HG03558 (cell line): ENCODE data around the gene RALGPS1.

Experiments
- ATAC-seq: cut with Tn5 transposase; IDR thresholded peaks from one replicate; pipeline ENCODE4 v1.9.1; 2021; ENCODE audit warnings: moderate number of reproducible peaks; ENCODE audit not compliant: unreplicated experiment; ENCODE audit errors: extremely low read depth

RALGPS1 gene

DNA sequence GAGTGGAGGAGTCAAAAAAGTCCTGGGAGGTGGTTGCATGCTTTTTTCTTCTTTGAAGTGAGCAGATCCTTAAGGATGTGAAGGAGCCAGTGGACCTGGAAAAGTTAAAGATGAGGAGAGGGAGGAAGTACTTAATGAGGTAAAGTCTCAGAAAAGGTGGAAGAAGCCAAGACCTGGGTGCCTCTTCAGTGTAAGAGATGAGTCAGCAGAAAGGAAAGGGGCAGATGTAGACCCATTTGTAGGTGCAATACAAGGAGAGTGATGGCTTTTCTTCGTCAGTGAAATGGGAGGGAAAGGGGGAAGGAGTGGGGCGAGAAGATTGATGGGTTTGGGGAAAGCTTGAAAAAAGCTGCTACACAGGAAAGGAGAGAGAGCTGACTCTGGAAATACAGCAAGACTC, 124.9 kb downstream of the RALGPS1 start:
- no peak for ATAC-seq

DNA sequence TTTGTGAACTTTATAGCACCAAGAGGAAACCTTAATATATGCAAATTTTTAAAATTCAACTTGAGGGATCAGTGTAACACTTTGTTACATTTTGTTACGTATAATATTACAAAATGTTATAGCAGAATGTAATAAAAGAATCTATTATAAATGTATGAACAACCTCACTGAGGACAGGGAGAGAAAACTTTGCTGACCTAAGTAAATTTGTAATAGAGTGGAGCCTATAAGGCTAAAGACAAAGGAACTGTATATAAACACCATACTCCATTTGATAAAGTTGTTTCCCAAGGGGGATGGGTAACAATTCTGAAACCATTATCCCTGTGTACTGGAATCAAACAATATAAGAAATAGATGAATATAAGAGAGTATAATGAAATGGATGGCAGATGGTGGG, 130.6 kb downstream of the RALGPS1 start:
- no peak for ATAC-seq

DNA sequence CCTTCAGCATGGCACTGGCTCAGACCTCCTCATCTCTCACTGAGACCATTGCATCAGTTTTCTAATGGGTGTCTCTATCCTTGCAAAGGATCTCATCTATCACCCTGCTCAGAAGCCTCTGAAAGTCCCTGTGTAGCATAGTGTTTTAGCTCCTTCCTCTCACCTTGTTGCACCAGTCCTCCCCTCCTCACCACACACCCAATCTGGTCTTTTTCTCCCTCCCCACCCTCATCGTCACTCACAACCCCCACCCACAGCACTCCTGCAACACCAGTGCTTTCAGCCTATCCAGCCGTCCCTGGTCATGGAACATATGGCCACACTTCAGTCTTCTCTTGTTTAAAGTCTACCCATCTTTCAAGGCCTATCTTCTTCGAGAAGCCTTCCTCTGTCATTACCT, 133.4 kb downstream of the RALGPS1 start:
- no peak for ATAC-seq

DNA sequence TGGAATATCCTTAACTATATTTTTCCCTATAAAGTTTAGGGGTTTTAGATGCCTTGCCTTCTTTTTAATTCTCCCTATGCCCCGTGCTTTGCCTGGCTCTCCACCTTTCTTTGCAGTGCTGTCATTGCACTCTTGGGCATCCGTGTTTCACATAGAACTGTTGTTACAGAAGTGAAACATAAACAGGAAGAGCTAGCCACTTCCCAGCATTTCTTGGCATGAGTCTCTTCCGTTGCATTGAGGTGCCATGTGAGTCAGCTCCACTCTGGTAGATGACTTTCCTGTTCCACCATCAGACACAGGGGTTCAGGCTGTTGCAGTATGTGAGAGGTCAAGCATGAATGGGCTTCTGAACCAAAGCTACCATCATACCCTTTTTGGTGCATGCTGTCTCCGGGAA, 134.5 kb downstream of the RALGPS1 start:
- no peak for ATAC-seq

DNA sequence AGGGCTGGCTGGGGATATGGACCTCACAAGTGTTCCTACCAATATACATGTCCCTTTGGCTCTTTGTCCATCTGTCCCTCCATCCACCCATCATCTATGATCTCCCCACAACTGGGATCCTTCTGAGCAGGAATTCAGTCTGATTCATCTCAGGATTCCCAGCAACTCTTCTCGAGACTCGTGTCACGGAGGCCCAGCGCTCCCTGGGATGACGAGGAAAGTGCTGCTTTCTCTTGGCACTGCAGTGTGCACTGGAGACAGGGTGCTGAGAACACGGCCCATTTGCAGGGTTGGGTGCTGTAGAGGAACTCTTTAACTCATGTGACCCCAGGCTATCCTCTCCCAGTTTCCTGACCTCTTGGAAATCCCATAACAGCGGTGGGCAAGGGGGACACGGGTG, 135.0 kb downstream of the RALGPS1 start:
- no peak for ATAC-seq

DNA sequence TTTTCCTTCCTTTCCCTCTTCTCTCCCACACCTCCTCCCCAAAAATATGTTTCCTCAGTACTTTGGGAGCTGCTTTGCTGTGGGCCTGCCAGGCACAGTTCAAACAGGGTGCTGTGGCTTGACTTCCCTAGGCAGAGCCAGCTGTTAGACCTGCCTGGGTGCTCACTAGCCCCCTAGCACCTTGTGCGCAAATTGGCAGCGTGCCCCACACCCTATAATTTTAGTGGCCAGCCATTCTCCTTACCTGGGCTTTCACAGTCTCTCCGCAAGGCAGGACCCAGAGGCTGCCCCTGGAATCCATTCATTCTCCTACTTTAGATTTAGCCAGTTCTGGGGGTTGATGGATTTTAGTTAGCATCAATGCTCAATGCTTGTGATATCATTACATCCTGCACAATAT, 135.6 kb downstream of the RALGPS1 start:
- no peak for ATAC-seq

DNA sequence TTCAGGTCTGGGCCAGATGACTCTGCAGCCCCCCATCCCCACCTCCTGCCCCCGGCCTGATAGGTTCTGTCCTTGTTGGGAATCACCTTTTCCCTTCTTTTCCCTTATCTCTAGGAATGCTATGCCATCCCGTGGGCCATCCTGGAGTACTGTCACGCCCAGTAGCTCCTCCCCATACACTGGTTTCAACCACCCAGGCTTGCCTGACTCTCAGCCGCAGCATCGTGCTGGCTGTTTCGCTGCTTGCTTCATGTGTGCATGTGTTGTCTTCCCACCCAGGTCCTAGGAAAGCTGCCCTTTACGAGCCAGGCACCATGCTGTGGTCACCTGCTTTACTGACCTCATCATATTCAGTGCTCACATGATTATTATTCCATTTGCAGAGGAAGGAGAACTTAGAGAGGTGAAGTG, 136.0 kb downstream of the RALGPS1 start:
- ATAC-seq: no peak

DNA sequence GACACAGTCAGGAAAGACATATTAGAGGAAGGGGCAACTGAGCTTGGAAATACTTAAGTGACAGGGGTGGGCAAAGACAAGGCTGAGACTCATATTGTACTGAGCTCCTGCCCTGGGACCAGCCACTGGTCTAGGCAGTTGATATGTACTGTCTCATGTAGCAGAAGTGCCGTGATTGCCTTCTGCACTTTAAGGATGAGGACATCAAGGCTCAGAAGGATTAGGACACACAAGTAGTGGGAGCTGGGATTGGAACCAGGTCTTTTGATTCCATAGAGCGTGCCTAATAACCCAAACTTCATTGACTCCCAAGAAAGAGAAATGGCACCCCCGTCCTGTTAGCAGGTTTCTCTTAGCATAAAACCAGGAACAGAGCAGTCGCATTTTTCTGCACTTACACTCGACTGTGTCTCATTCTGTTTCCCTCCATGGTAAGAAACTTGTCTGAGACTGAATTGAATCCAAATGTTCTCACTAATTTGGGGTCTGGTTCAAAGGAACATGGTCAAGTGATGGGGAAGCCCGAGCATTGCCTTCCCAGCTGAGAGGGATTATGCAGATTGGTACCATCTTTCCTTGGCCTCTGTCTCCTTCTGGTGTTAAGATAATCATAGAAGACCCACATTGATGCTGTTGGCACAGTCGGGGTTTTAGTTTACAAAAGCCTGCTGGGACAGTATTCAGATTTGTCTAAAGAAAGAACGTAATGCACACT, 137.5 kb downstream of the RALGPS1 start:
- no peak for ATAC-seq

DNA sequence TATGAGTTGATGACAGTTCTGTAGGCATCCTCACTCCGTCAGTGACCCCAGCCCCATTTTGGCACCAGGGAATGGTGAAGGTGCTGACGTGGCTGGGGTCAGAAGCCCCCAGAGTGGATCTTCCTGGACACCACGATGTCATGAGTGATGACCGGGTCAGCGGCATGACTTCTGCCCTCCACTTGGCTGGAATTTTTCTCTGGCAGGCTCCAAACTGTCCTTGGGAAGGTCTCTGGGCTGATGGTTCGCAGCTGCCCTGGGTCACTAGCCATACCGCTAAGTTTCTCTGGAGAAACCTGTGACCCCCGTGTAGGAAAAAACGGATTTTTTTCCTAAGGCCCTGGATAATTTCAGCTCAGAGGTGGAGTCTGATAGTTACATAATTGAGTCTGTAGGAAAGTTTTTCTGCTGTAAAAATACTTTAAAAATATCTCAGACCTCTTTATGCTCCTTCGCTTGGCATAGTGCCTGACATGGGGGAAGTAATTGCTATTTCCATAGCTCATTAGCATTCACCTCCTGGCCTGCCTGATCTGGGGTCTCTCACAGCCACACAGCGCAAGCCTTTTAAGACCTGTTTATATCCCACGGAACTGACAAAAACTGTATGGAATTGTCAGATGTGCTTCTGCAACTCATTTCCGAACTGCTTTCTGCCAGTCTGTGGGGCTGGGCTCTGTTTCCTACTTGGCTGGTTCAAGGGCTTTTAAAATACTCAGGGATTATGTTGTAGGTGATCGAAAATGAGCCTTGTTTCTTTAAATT, 138.7 kb downstream of the RALGPS1 start:
- no peak for ATAC-seq

DNA sequence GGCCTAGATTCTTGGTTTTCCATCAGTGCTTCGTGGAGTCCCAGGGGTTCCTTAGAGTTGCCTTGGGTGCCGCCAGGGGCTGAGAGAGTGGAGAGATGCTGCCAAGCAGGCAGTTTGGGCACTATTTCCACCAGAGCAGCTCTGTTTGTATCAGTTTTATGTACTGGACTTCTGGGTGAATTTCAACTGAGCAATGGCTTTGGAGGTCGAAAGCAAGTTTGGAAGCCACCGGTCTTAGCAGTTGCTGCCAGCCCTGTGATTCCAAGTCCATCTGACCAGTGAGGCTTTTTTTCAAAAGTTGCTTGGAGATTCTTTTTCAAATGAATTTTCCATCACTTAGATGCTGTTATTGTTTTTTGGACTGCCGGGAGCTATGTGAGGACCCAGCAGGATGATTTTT, 139.4 kb downstream of the RALGPS1 start:
- no peak for ATAC-seq

DNA sequence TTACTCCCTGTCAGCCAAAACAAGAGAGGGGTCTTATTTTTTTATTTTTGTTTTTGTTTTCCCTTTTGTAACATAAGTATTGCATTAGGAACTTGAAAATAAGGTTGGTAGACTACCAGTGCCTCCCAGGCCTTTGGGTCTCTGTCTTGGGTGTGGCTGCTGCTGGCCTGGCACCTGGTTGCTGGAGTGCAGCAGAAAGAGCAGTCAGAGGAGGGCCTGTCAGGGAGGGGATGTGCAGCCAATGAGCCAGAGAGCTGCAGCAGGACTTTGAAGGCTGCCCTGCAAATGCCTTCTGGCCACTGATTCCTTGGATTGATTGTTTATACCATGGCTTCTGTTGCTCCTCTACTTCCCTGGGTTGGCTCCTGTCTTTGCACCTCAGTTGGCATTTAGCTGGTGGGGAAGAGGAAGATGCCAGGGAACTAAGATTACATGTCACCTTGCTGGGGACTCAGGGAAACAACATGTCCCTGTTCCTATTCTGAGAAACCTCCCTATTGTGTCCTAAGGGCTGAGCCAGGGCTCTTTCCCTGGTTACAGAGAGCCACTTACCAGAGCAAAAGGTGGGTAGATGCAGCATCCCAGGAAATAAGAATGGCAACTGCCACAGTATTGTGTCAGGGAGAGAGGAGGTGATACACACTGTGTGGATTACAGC, 141.3 kb downstream of the RALGPS1 start:
- ATAC-seq: no peak

DNA sequence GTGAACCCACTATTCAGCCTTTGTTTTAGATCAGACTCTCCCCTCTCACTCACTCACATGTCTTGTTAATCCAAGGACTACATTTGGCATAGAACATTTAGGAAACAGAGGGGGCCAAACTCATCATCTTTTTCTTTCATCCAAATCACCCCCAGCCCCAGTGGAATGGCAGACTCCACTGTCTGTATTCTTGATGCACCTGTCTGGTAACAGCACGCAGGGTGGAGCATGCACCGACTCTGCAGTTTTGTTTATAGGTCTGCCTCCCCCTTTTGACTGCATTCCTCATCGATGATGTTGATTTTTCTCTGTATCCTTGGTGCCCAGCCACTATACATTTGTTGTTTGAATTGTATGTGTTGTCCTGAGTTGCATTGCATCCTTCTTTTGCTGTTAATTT, 141.9 kb downstream of the RALGPS1 start:
- ATAC-seq: no peak

DNA sequence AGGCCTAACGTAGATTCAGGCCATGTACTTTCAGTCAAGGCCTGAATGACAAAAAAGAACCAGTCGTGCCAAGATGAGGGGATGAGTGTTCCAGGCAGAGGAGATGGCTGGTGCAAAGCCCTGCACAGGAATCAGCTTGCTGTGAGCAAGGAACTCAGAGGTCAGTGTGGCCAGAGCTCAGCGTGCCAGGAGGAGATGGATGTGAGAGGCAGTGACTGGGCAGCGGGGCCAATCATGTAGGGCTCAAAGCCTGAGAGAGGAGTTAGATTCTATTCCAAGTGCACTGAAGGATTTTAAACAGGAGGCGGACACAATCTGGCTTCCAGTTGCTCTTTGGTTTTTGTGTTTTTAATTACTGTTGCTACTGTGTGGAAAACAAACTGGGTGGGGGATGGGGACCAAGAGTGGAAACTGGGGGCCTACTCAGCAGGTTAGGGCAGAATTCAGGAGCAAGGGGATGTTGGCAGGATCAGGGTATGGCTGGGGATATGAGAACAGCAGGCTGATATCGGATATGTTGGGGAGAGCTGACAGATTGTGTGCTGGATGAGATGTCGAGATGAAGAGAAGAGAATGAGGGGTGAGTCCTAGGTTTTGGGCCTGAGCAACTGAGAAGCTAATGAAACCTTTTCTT, 143.5 kb downstream of the RALGPS1 start:
- no peak for ATAC-seq

DNA sequence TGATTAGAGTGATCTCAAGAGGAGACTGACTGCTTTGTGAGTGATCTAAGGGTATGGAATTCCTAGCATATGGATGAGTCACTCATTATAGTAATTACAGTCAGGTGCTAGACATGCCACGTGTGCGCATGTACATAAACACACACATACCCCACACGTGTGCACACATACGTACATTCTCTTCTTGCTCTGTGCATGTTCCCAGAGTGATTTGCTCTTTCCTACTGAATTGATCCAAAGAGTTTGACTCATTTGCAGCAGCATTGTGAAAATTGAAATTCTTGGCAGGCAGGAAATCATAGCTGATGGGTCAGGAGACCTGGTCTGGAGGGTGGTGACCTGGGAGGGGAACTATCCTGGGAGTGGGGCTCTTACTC, 144.1 kb downstream of the RALGPS1 start:
- ATAC-seq: no peak

DNA sequence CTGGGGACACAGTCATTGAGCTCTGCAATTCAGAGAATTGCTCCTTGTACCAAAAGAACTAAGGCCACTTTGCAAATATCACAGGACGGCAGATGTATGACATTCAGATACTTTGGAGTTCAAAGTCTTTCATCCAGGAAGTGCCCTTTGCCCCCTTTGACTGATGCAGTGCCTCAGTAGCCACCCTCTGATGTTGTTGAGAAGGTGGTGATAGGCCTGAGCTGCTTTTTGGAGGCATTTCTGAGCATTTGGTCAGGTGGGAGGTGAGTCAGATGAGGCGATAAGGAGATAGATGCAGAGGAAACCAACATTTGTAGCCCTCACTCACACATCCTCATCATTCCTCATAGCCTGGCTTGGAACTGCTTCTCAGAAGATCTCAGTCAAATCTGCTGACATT, 144.4 kb downstream of the RALGPS1 start:
- ATAC-seq: no peak

DNA sequence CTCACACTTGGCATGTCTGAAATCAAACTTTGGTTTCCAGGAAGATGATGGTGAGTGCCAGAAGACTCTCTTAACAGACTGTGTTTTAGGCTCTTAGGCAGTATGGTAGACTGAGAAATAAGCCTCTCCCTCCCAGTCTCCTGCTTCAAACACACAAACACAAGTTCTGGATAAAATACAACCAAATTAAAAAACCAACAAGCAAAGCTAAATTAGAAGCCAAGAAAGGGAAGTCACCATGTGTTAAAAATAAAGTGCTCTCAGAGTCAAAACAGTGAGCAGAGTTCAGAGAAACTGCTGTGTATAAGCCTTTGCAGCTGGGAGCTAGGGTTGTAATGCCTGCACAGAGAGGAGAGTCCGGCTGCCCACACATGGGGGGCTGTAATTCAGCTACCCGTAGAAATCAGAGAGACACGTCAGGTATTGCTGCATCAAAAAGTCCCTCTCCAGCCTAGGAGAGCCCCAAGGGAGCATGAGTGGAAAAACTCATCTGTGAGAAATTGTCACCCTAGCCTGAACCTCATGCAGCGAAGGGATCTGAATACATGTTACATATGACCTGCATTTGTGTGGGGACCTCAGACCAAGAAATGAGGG, 145.3 kb downstream of the RALGPS1 start:
- no peak for ATAC-seq

DNA sequence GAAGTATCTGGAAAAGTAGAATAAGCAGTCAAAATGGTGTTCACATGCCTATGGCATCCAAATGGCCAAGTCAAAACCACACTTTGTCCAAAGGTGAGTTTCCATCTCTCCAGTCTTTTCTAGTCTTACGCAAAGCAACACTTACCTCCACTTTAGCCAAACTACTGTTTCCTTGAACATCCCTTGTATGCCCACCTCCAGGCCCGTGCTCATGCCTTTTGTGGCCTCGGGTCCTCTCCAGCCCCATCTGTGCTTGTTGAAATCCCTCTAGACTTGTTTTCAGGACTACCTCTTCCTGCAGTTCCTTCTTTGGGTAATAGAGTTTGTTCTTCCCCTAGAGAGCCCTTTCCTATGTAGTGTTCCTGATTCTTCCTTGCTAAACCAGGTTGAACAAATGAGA, 146.8 kb downstream of the RALGPS1 start:
- ATAC-seq: no peak

DNA sequence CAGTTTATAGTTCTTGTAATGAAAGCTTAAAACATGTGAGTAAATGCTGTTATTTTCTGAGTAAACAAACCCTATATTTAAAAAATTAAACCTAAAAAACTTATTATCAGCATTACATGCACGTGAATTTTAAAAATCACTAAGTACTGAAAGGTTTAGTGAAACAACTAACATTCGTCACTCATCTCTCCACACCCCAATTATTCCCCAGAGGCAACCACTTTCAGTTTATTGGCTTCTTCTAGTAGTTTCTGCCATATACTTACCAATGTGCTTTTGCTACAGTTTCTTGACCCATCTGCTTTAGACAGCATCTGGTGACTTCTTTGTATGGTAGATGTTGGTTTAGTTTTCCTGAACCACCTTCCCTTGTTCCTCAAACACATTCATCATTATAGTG, 149.8 kb downstream of the RALGPS1 start:
- no peak for ATAC-seq

DNA sequence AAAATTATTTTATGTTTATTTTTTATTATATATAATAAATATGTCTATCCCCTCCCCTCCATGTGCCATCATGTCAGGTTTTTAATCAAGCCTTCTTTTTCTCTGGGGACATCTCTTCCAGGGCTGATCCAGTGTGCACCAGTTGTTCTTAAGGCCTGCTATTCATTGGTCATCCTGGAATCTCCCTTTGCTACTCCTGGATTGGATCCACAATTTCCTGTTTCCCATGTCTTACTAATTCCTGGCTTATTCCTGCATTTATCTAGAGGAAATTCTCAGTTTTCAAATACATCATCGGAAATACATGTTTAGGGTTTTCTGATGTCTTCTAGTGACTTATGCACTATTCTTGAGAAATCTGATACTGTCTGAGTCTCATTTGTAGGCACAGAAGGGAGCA, 151.0 kb downstream of the RALGPS1 start:
- ATAC-seq: no peak

DNA sequence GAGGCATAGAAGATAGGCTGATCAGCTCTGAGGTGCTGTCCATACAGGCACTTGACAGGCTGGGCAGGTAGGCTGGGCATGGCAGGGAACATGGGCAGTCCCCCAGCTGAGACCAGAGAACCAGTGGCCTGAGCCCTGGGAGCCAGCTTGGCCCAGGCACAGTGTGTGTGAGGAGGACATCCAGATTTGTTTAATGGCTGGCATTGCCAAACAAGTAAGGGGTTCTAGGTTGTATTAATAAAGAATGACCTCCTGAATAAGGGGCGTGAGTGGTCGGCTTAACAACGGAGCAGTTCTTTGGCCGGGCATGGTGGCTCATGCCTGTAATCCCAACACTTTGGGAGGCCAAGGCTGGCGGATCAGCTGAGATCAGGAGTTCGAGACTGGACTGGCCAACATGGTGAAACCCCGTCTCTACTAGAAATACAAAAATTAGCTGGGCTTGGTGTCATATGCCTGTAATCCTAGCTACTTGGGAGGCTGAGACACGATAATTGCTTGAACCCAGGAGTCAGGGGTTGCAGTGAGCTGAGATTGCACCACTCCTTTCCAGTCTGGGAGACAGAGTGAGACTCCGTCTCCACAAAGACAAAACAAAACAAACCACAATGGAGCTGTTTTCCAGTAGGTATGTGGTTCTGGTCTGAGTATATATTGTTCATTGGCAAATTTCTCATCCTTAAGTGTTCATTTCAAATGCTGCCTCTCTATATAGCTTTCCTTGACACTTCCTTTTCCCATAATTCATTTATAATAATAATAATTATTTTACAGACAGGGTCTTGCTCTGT, 151.7 kb downstream of the RALGPS1 start:
- ATAC-seq: no peak
